Gastrocnemius medialis (tissue), 4 donors: ENCODE results near the gene GYPC.

Experiments used
- POLR2A ChIP-seq, 2 donors: fragments of 450-650 bp; IDR thresholded peaks; one replicate each; pipeline ENCODE4 v1.6.1; 2017; ENCODE audit warnings: antibody characterized with exemption in 2 of 2, mild to moderate bottlenecking in 2 of 2, moderate library complexity in 2 of 2
- TF ChIP-seq, protein P1 (sequence below), 5 experiments: fragments of 450-650 bp in 3 of 5; fragments of 200-600 bp in 2 of 5; sonication (generic) in 2 of 5; IDR thresholded peaks in 4 of 5; conservative IDR thresholded peaks in 1 of 5; 1 replicate in 4 of 5; 2 replicates in 1 of 5; pipeline ENCODE4 v1.5.1; 2016 to 2019; ENCODE audit warnings: antibody characterized with exemption in 5 of 5, mild to moderate bottlenecking in 3 of 5, moderate library complexity in 3 of 5

DNA sequence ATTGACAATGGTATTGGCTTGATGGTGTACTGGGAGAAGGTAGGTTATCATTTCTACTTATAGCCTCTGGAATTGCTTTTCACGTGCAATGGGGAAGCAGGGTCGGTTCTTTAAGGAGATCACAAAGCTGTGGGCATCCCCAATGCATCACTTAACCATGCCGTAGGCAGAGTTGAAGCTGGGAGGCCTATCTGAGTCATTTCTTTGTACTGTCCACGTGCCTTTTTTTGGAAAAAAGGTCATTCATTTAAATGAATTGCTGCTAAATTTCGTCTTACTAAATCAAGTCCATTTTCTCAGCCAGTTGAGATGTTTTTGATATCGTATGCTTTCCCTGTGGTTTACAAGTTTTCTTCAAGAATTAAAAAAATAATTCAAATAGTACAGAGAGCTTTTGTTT is 17.2 kb upstream of the GYPC start:
- TF ChIP-seq POLR2A (IDR thresholded peaks at IDR 0.05) = no peak
- TF ChIP-seq, protein P1, sequence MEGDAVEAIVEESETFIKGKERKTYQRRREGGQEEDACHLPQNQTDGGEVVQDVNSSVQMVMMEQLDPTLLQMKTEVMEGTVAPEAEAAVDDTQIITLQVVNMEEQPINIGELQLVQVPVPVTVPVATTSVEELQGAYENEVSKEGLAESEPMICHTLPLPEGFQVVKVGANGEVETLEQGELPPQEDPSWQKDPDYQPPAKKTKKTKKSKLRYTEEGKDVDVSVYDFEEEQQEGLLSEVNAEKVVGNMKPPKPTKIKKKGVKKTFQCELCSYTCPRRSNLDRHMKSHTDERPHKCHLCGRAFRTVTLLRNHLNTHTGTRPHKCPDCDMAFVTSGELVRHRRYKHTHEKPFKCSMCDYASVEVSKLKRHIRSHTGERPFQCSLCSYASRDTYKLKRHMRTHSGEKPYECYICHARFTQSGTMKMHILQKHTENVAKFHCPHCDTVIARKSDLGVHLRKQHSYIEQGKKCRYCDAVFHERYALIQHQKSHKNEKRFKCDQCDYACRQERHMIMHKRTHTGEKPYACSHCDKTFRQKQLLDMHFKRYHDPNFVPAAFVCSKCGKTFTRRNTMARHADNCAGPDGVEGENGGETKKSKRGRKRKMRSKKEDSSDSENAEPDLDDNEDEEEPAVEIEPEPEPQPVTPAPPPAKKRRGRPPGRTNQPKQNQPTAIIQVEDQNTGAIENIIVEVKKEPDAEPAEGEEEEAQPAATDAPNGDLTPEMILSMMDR (IDR thresholded peaks at IDR 0.05 in 4 of 5, conservative IDR thresholded peaks at IDR 0.05 in 1 of 5) = no peak
